T-helper 1 cell treated with Interleukin-12 subunit alpha and Interleukin-12 subunit beta and Interleukin-4 antibody, amounts not matched to agents 30 μg/mL and 1 μg/mL, for 36 hours (primary cell): ENCODE data around the gene LAMB2.

Source experiments
- H3K27ac Mint-ChIP-seq: one replicate; pipeline ENCODE4 v1.8.0; 2021; ENCODE audit warnings: mild to moderate bottlenecking, mixed read lengths
- H3K27me3 Mint-ChIP-seq: one replicate; pipeline ENCODE4 v1.8.0; 2021; ENCODE audit warnings: low read depth, mixed read lengths
- H3K36me3 Mint-ChIP-seq: one replicate; pipeline ENCODE4 v1.8.0; 2021; ENCODE audit warnings: low read depth, mixed read lengths
- H3K4me1 Mint-ChIP-seq: one replicate; pipeline ENCODE4 v1.8.0; 2021; ENCODE audit warnings: low read depth, mixed read lengths
- H3K4me3 Mint-ChIP-seq: one replicate; pipeline ENCODE4 v1.8.0; 2021; ENCODE audit warnings: mild to moderate bottlenecking, moderate library complexity, mixed read lengths
- H3K9me3 Mint-ChIP-seq: one replicate; pipeline ENCODE4 v1.8.0; 2021; ENCODE audit warnings: mixed read lengths

LAMB2 gene

DNA sequence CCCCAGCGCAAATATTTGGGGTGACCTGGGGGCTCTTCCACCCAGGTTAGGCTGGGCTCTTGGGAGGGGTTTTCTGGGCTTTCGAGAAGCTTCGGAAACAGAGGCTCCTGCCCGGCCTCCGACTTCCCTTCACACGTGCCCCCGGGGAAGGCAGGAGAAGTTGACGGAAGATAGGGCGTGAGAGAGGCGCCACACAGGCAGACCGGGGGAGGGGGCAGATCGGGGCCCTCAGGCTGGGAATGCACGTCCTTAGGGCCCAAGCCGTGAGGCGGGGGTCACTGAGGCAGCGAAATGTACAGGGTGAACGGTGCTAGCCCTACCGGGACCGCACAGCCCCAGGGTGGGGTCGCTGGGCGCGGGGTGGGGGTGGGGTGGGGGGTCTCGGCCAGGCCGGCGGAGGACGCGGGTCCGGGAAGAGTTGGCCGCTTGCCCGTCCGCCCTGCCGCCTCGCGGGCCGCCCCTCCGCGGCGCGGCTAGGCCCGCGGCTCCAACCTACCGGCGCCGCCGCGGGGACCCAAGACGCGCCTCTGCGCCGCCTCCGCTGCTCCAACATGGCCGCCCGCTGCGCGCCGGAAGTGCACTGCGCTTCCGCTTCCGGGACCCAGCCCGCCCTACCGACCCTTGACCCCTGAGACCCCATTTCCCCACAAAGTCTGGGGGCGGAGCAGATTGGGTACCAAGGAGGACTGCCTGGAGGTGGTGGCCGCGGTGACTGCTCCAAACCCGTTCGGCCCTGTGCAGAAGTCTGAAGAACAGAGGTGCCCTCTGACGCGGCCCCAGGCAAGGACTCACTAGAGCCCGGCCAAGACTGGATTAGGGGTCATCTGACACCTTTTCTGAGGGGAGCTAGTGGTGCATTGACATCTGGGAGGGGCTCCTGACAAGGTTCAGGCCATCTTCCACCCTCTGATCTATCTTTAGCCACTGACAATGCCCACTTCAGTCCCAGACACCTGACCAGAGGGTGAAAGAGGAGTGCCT is 33.2 kb upstream of the LAMB2 start, which contains the start of gene CCDC71:
CCDC71 (minus strand) TSS at position 561 of the 981 bp plus-strand sequence. CDS start 2,123 bp downstream, outside the sequence.
- Mint-ChIP-seq H3K36me3 (peaks cover 11% of the 10 kb centered on the region), H3K27me3 (no peaks in the 10 kb centered on the region), H3K4me3 (peak within 1 kb of the TSS; percentile 90), H3K27ac (peak within 1 kb of the TSS; percentile 84), H3K9me3 (peaks cover 5% of the 10 kb centered on the region), H3K4me1 (peaks cover 24% of the 10 kb centered on the region)

DNA sequence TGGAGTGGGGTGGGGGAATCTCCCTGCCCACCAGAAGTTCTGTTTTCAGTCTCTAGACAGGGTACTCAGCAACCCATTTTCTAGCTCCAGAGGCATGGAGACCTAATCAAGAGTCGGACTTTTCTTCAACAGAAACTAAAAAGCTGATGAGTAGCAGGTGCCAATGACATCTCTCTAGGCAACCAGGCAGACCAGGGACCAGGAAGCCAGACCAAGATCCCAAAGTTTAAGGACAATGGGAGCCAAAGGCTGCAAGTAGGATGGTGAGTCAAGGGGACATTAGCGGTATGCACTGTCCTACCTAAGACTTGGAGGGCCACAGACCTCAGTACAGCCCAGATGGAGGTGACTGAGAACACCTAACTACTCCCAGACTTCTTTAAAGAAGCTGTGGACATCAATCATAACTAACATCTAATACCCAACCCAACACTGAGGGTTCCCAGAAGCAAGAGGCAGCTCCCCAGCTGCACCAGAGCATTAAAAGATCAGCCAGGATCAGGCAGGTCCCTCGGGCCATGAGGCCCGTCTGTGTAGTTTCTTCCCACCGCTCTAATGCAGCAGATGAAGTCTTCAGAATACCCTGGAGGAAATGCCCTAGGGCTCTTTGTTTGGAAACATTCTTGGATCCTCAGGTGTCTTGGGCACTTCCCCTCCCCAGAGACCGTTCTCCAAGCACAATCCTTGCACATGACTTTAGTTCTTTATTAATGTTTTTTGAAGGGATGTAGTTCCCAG is 32.3 kb upstream of the LAMB2 start:
- peaks cover 5% of the 10 kb centered on the region for H3K9me3 Mint-ChIP-seq
- H3K27ac Mint-ChIP-seq, result peak overlapping the region; percentile 83
- H3K4me1 Mint-ChIP-seq, result peaks cover 21% of the 10 kb centered on the region
- H3K4me3 Mint-ChIP-seq, result peak overlapping the region; percentile 90
- peaks cover 11% of the 10 kb centered on the region for H3K36me3 Mint-ChIP-seq
- no peaks in the 10 kb centered on the region for H3K27me3 Mint-ChIP-seq

GRCh38 chr3:49163609-49164008 is 30.8 kb upstream of the LAMB2 start:
- H3K9me3 Mint-ChIP-seq, result peaks cover 5% of the 10 kb centered on the region
- H3K4me3 Mint-ChIP-seq, result peak overlapping the region; percentile 25
- H3K27ac Mint-ChIP-seq, result no peak overlapping the region
- H3K36me3 Mint-ChIP-seq, result peaks cover 11% of the 10 kb centered on the region
- H3K4me1 Mint-ChIP-seq, result peaks cover 21% of the 10 kb centered on the region
- H3K27me3 Mint-ChIP-seq, result no peaks in the 10 kb centered on the region

- Mint-ChIP-seq H3K4me3 (no peak overlapping the region), H3K36me3 (peaks cover 11% of the 10 kb centered on the region), H3K27ac (no peak overlapping the region), H3K9me3 (peaks cover 5% of the 10 kb centered on the region), H3K4me1 (peaks cover 23% of the 10 kb centered on the region), H3K27me3 (no peaks in the 10 kb centered on the region)
These were observed 30.0 kb upstream of the LAMB2 start for GRCh38 chr3:49162751-49163419.

DNA sequence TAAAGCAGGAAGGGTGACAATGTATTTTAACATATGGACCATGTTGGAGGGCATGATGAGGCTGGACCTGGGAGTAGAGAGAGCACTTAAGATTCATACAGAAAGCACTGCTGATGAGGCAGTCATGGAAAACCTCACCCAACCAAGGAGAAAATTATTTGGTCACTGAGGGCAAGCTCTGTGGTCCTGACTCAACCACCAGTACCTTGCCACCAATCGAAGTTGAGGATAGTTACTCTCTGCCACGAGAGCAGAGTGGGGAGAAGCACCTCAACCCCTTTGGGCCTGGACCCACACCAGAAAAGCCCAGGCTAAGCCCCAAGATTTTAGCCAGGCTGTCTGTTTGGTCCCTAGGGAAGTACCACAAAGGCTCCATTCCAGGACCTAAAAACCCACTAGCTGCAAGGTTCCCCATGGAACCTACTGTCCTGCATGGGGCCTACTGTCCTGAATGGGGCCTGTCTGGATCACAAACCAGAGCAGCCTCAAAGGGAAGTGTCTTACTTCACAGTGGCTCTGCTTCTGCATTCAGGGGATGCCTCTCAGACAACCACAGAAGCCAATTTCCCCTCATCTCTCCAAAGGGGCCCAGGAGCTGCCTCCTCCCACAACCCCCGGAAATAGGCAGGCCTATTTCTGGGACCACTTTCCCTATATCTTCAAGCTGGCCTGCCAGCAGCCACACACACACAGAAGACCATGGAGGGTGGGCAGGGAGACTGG is 29.1 kb upstream of the LAMB2 start:
- no peak overlapping the region for H3K4me3 Mint-ChIP-seq
- peaks cover 4% of the 10 kb centered on the region for H3K9me3 Mint-ChIP-seq
- H3K27me3 Mint-ChIP-seq, result no peaks in the 10 kb centered on the region
- peaks cover 23% of the 10 kb centered on the region for H3K4me1 Mint-ChIP-seq
- no peak overlapping the region for H3K27ac Mint-ChIP-seq
- peaks cover 11% of the 10 kb centered on the region for H3K36me3 Mint-ChIP-seq

DNA sequence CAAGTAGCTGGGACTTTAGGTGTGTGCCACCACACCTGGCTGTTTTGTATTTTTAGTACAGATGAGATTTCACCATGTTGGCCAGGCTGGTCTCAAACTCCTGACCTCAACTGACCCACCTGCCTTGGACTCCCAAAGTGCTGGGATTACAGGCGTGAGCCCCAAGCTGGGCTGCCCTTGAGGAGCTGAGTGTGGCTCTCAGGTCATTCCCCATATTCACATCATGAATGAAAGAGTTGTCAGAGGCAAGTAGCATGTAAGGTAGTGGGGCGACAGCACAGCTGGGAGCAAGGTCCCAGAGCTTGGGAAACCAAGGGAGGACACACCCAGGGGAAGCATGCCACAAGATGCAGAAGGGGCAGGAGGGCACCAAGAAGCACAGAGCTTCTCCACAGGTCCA is 28.3 kb upstream of the LAMB2 start:
- H3K4me3 Mint-ChIP-seq, result no peak overlapping the region
- peaks cover 7% of the 10 kb centered on the region for H3K36me3 Mint-ChIP-seq
- peaks cover 22% of the 10 kb centered on the region for H3K4me1 Mint-ChIP-seq
- no peaks in the 10 kb centered on the region for H3K27me3 Mint-ChIP-seq
- H3K9me3 Mint-ChIP-seq, result no peaks in the 10 kb centered on the region
- H3K27ac Mint-ChIP-seq, result no peak overlapping the region

DNA sequence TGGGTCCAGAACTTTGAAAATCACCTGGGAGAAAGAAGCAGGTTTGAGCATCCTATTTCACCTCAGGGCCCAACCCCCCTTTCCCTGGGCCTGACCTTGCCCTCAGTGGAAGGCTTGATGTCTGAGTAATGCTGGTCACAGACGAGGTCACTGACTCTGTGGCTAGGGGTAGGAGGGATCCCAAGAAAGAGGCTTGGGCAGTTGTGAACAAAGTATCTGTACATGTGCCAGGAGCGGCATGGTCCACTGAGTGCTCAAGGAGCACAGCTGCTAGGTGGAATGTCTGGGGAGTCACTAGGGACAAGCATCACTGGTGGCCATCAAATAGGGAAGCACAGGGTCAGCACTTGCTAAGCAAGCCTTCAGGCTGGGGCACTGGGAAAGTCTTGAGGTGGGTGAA is 25.9 kb upstream of the LAMB2 start:
- no peak overlapping the region for H3K4me3 Mint-ChIP-seq
- H3K4me1 Mint-ChIP-seq, result peaks cover 8% of the 10 kb centered on the region
- H3K9me3 Mint-ChIP-seq, result no peaks in the 10 kb centered on the region
- no peaks in the 10 kb centered on the region for H3K27me3 Mint-ChIP-seq
- peaks cover 4% of the 10 kb centered on the region for H3K36me3 Mint-ChIP-seq
- H3K27ac Mint-ChIP-seq, result no peak overlapping the region

DNA sequence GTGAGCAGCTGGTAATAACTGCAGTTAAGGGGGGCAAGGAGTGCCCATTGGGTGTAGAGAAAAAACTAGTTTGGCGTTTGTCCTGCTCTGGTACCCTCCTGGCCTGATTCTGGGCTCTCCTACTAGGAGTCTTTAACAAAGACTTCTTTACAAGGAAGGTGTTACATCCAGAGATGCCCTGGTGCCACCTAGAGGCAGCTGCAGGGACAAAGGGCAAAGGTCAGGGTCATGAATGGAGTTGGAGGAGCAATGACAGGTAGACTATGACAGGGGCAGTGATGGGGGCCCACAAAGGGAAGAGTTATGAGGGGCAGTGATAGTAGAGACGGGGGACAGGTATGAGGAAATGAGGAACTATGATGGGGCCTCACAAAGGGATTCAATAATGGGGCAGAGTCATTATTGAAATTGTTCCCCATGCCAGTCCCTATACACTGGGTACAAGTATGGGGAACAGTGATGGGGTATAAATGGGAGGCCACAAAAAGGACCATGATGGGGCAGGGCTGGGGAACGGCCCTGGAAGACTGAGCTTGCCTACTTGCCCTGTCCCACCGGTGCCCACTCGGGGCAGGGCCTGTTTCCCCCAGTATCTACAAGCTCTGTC is 25.4 kb upstream of the LAMB2 start:
- peaks cover 8% of the 10 kb centered on the region for H3K4me1 Mint-ChIP-seq
- H3K9me3 Mint-ChIP-seq, result no peaks in the 10 kb centered on the region
- no peaks in the 10 kb centered on the region for H3K36me3 Mint-ChIP-seq
- no peak overlapping the region for H3K4me3 Mint-ChIP-seq
- H3K27ac Mint-ChIP-seq, result no peak overlapping the region
- H3K27me3 Mint-ChIP-seq, result no peaks in the 10 kb centered on the region

GRCh38 chr3:49157289-49157688 is 24.4 kb upstream of the LAMB2 start:
- Mint-ChIP-seq H3K27ac (no peak overlapping the region), H3K36me3 (no peaks in the 10 kb centered on the region), H3K4me3 (no peak overlapping the region), H3K4me1 (peaks cover 5% of the 10 kb centered on the region), H3K9me3 (no peaks in the 10 kb centered on the region), H3K27me3 (no peaks in the 10 kb centered on the region)

- H3K9me3 Mint-ChIP-seq, result no peaks in the 10 kb centered on the region
- no peak overlapping the region for H3K27ac Mint-ChIP-seq
- H3K27me3 Mint-ChIP-seq, result no peaks in the 10 kb centered on the region
- H3K4me3 Mint-ChIP-seq, result no peak overlapping the region
- no peaks in the 10 kb centered on the region for H3K36me3 Mint-ChIP-seq
- H3K4me1 Mint-ChIP-seq, result peaks cover 2% of the 10 kb centered on the region
These were observed 20.6 kb upstream of the LAMB2 start for GRCh38 chr3:49153349-49153912.

DNA sequence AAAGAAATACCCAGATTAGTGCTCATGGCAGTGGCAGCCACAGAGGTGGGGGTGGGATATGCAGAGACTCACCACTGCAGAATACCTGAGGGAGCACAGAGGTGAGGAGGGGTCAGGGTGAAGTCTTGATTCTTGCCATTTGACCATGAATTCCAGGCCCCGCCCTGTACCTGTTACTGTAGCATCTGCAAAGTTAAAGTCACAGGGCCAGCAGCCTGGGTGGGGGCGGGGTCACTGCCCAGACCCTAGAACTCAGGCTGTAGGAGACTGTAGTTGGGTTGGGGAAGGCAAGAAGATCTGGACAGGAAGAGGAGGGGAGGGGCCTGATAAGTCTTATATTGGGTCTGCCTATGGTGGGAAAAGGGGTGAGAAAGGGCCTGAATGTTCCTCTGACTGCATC is 18.8 kb upstream of the LAMB2 start:
- Mint-ChIP-seq H3K9me3 (no peaks in the 10 kb centered on the region), H3K4me1 (no peaks in the 10 kb centered on the region), H3K27ac (no peak overlapping the region), H3K4me3 (no peak overlapping the region), H3K27me3 (no peaks in the 10 kb centered on the region), H3K36me3 (no peaks in the 10 kb centered on the region)

DNA sequence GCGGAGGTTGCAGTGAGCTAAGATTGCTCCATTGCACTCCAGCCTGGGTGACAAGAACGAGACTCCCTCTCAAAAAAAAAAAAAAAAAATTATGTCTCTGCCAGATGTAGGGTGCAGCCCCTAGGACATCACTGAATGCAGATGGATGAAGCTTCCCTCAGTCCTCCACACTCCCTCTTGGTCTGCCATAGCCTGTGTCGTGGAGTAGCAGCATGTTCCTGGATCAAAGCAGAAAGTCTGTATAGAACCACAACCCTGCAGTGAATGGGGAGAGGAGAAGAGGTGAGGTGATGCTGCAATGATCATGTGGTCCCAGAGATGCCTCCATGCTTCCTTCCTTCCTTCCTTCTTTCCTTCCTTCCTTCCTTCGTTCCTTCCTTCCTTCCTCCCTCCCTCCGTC is 15.3 kb upstream of the LAMB2 start:
- Mint-ChIP-seq H3K4me3 (no peak overlapping the region), H3K27ac (no peak overlapping the region), H3K4me1 (no peaks in the 10 kb centered on the region)

GRCh38 chr3:49140080-49140479 is 7.2 kb upstream of the LAMB2 start:
- Mint-ChIP-seq H3K27me3 (peaks cover 3% of the 10 kb centered on the region), H3K36me3 (no peaks in the 10 kb centered on the region), H3K27ac (no peak overlapping the region), H3K4me1 (peaks cover 9% of the 10 kb centered on the region), H3K4me3 (no peak overlapping the region), H3K9me3 (no peaks in the 10 kb centered on the region)

More for the DNA sequence above, 15.3 kb upstream of the LAMB2 start:
- Mint-ChIP-seq H3K9me3 (no peaks in the 10 kb centered on the region), H3K36me3 (no peaks in the 10 kb centered on the region), H3K27me3 (no peaks in the 10 kb centered on the region)
